ENCODE data around the gene KCNJ15. TPM values are rescaled to one million over a fixed set of nuclear protein-coding genes. Genes with fewer than 3 reads are reported as not detected.
A peak's percentile ranks its signal among the peaks of the same experiment; 100 is the strongest.

Gene KCNJ15
- polyA plus RNA-seq, 3 donors, result 4.5 to 26.5 (median 8.0) TPM

DNA sequence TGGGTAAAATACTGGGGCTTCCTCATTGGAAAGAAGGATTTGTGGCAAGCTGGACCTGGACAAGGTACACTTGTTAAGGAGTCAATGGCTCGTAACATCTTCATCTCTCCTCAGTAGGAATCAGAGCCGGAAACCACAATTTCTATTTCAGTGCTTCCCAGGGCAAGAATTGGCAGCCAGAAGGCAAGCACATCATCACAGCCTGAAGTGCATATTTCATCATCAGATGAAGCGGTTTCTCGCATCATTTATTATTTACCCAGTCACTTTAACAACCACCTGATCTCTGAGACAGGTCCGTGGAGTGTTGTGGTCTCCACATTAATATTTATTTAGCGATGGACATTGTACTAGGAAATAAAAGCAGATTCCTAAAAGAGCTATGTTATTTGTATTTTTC, 55.0 kb downstream of the KCNJ15 start:
- intact Hi-C loops (cut with micrococcal nuclease), result loop anchor here in 1 of 2 donors (5.0 kb wide), 1 partner anchor 34 kb away; no protein-coding TSS in a partner anchor
- Mint-ChIP-seq H3K4me1 (peaks cover 74% of the 10 kb centered on the region), H3K9me3 (peaks cover 0 to 2% (median 0%) of the 10 kb centered on the region in 7 donors), H3K4me3 (no peak overlapping the region), H3K36me3 (peaks cover 0 to 11% of the 10 kb centered on the region in 2 donors), H3K27me3 (ENCODE audit: low read depth in 3 of 3) (peaks cover 0 to 4% (median 2%) of the 10 kb centered on the region in 3 donors), H3K27ac (peak overlapping the region in 6 of 7 donors; percentile 92 to 96 (median 94))
- Histone ChIP-seq H3K27ac (ENCODE audit: low read depth in 1 of 2, low read length in 2 of 2) (peak overlapping the region in 1 of 2 donors; percentile 91), H3K4me3 (replicated peaks in 1 of 3; ENCODE audit: low read depth in 2 of 3, low read length in 3 of 3) (no peak overlapping the region), H3K4me1 (ENCODE audit: control insufficient read depth in 1 of 2, insufficient read depth in 2 of 2, low read length in 2 of 2) (peaks cover 61 to 75% of the 10 kb centered on the region in 2 donors), H3K4me2 (replicated peaks; ENCODE audit: extremely low read depth, low read length, poor library complexity, severe bottlenecking) (no peak overlapping the region), H3K27me3 (ENCODE audit: control insufficient read depth in 2 of 2, insufficient read depth in 2 of 2, low read length in 2 of 2) (no peaks in the 10 kb centered on the region), H3K79me2 (ENCODE audit: insufficient read depth, low read length) (no peaks in the 10 kb centered on the region), H3K9ac (ENCODE audit: insufficient read depth, low read length, poor library complexity, severe bottlenecking) (no peak overlapping the region), H3K36me3 (replicated peaks in 1 of 2; ENCODE audit: control insufficient read depth in 1 of 2, insufficient read depth in 2 of 2, low read length in 2 of 2) (no peaks in the 10 kb centered on the region), H4K20me1 (ENCODE audit: insufficient read depth, low read length) (no peaks in the 10 kb centered on the region), H2AFZ (ENCODE audit: insufficient read depth, low read depth, low read length, poor library complexity, severe bottlenecking) (peak overlapping the region; percentile 9), H3K9me3 (replicated peaks in 1 of 2; ENCODE audit: control insufficient read depth in 1 of 2, insufficient read depth in 1 of 2, low read length in 2 of 2) (no peaks in the 10 kb centered on the region)
- no peak for TF ChIP-seq CTCF (IDR thresholded peaks at IDR 0.05)
- 71% methylated on average over 1 of the region's 6 CpGs for WGBS (ENCODE audit: insufficient coverage)
- DNase-seq, result peak in 1 of 3 donors; percentile 47

GRCh38 chr21:38312822-38313221, 56.0 kb downstream of the KCNJ15 start:
- intact Hi-C loops (cut with micrococcal nuclease), result loop anchor here in 1 of 2 donors (5.0 kb wide), 1 partner anchor 36 kb away; no protein-coding TSS in a partner anchor
- H3K27ac Mint-ChIP-seq, result peak overlapping the region in 1 of 7 donors; percentile 34
- peaks cover 67% of the 10 kb centered on the region for H3K4me1 Mint-ChIP-seq
- Histone ChIP-seq H3K9ac (ENCODE audit: insufficient read depth, low read length, poor library complexity, severe bottlenecking) (no peak overlapping the region), H3K79me2 (ENCODE audit: insufficient read depth, low read length) (no peaks in the 10 kb centered on the region), H2AFZ (ENCODE audit: insufficient read depth, low read depth, low read length, poor library complexity, severe bottlenecking) (no peak overlapping the region), H3K9me3 (replicated peaks in 1 of 2; ENCODE audit: control insufficient read depth in 1 of 2, insufficient read depth in 1 of 2, low read length in 2 of 2) (no peaks in the 10 kb centered on the region), H4K20me1 (ENCODE audit: insufficient read depth, low read length) (no peaks in the 10 kb centered on the region), H3K27ac (ENCODE audit: low read depth in 1 of 2, low read length in 2 of 2) (no peak overlapping the region), H3K4me3 (replicated peaks in 1 of 3; ENCODE audit: low read depth in 2 of 3, low read length in 3 of 3) (no peak overlapping the region), H3K36me3 (replicated peaks in 1 of 2; ENCODE audit: control insufficient read depth in 1 of 2, insufficient read depth in 2 of 2, low read length in 2 of 2) (no peaks in the 10 kb centered on the region), H3K4me2 (replicated peaks; ENCODE audit: extremely low read depth, low read length, poor library complexity, severe bottlenecking) (no peak overlapping the region), H3K27me3 (ENCODE audit: control insufficient read depth in 2 of 2, insufficient read depth in 2 of 2, low read length in 2 of 2) (no peaks in the 10 kb centered on the region), H3K4me1 (ENCODE audit: control insufficient read depth in 1 of 2, insufficient read depth in 2 of 2, low read length in 2 of 2) (peaks cover 58 to 66% of the 10 kb centered on the region in 2 donors)
- peaks cover 0 to 11% of the 10 kb centered on the region in 2 donors for H3K36me3 Mint-ChIP-seq
- TF ChIP-seq CTCF (IDR thresholded peaks at IDR 0.05), result no peak
- no peak for DNase-seq
- WGBS (ENCODE audit: insufficient coverage), result no CpG with 5 or more reads among the region's 1 CpG
- H3K4me3 Mint-ChIP-seq, result no peak overlapping the region
- H3K9me3 Mint-ChIP-seq, result peaks cover 0 to 2% (median 0%) of the 10 kb centered on the region in 7 donors
- H3K27me3 Mint-ChIP-seq (ENCODE audit: low read depth in 3 of 3), result peaks cover 0 to 4% (median 2%) of the 10 kb centered on the region in 3 donors
